GM13976 (cell line): ENCODE data around the gene KLHDC9.

Experiments
- DNase-seq: peaks from one replicate; pipeline ENCODE4 v3.0.0; 2012; ENCODE audit warnings: low spot score
- in situ Hi-C: fragments of 300-500 bp; cut with MboI; formaldehyde crosslinking; loops from one replicate; pipeline ENCODE4 v1.12.0; 2022; ENCODE audit warnings: low sequenced_read_pairs, mixed read lengths, inconsistent platforms; ENCODE audit not compliant: unreplicated experiment
- TF ChIP-seq, protein P1 (sequence below): IDR thresholded peaks from 2 replicates; pipeline ENCODE4 v1.5.1; 2012; ENCODE audit warnings: borderline replicate concordance, mild to moderate bottlenecking; ENCODE audit not compliant: insufficient read depth; ENCODE audit errors: extremely low read depth, missing control alignments, control extremely low read depth

The KLHDC9 gene

GRCh38 chr1:161092621-161093028, 5.5 kb upstream of the KLHDC9 start:
- TF ChIP-seq, protein P1, sequence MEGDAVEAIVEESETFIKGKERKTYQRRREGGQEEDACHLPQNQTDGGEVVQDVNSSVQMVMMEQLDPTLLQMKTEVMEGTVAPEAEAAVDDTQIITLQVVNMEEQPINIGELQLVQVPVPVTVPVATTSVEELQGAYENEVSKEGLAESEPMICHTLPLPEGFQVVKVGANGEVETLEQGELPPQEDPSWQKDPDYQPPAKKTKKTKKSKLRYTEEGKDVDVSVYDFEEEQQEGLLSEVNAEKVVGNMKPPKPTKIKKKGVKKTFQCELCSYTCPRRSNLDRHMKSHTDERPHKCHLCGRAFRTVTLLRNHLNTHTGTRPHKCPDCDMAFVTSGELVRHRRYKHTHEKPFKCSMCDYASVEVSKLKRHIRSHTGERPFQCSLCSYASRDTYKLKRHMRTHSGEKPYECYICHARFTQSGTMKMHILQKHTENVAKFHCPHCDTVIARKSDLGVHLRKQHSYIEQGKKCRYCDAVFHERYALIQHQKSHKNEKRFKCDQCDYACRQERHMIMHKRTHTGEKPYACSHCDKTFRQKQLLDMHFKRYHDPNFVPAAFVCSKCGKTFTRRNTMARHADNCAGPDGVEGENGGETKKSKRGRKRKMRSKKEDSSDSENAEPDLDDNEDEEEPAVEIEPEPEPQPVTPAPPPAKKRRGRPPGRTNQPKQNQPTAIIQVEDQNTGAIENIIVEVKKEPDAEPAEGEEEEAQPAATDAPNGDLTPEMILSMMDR, result no peak
- DNase-seq, result peak; percentile 60
- in situ Hi-C loops, result loop anchor here (10.0 kb wide), 1 partner anchor 98 kb away; no protein-coding TSS in a partner anchor

DNA sequence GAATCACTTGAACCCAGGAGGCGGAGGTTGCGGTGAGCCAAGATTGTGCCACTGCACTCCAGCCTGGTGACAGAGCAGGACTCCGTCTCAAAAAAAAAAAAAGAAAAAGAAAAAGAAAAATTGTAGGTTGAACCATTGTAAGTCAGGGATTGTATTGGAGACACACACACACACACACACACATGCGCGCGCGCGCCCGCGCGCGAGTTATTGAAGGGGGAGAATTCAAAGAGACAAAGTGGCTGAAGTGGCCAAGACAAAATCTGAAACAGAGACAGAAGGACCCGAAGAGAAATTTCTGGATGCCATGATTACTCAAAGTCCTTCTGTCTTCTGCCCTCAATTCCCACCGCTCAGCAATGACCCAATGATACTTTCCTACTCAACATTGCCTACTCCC, 3.7 kb upstream of the KLHDC9 start:
- no peak for DNase-seq
- TF ChIP-seq, protein P1, result no peak
- in situ Hi-C loops, result loop anchor here (10.0 kb wide), 1 partner anchor 100 kb away; no protein-coding TSS in a partner anchor

DNA sequence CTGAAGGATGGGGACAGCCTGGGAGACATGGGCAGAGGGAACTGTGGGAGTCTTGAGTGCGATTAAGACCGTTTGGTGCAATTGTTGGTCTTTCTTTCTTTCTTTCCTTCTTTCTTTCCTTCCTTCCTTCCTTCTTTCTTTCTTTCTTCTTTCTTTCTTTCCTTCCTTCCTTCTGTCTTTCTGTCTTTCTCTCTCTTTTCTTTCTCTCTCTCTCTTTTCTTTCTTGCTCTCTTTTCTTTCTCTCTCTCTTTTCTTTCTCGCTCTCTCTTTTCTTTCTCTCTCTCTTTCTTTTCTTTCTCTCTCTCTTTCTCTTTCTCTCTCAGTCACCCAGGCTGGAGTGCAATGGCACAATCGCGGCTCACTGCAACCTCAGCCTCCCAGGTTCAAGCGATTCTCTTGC, 2.9 kb upstream of the KLHDC9 start:
- in situ Hi-C loops, result loop anchor here (10.0 kb wide), 1 partner anchor 100 kb away; no protein-coding TSS in a partner anchor
- TF ChIP-seq, protein P1, result no peak
- no peak for DNase-seq

GRCh38 chr1:161096015-161096414, 2.1 kb upstream of the KLHDC9 start:
- peak; percentile 64 for DNase-seq
- TF ChIP-seq, protein P1, result no peak
- in situ Hi-C loops, result loop anchor here (10.0 kb wide), 1 partner anchor 101 kb away; no protein-coding TSS in a partner anchor

DNA sequence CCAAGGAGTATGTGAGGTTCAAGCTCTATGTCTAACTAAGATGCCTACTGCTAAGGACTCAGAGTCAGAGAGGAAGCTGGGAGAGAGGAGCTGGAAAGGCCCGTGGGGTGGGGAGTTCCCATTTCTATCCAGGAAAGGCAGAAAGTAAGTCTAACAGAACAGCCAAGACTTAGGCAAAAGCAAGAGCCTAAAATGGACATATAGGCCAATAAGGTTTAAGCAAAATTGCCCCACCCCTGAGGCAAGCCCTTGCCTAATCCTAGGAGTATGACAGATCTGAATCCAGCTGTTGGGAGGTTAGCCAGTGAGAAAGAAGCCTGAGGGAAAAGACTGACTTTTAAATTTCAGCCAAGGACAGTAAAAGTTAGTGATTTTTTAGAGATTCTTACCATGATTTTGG, 1.6 kb upstream of the KLHDC9 start:
- no peak for DNase-seq

DNA sequence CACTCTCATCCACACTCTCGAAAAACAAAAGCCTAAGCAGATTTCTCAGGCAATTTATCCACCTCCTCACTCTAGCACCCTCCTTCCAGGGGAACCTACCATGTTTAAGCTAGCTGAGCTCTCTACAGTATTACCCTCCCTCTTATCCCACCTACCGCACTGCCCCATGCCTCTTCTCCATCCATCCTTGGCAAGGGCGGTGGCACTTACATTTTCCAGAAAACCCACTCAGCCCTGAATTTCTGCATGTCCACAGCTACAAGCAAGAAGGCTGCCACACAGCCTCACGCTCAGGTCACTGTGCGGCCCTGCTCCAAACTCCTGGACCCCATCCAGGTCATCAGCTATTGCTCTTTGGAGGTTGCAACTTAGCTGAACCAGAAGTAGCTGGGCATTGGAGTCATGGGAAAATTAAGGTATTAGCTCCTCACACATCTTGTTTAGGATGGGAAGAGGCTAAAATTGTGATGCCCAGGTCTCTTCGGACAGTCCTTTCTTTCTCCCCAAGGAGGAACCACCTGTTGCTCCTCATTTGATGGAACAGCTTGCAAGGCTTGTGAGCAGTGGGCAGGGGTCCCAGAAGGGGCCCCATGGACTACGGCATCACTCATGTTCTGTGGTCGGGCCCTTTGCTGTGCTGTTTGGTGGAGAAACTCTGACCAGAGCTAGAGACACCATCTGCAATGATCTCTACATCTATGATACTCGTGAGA, 1.1 kb downstream of the KLHDC9 start:
- in situ Hi-C loops, result loop anchor here (10.0 kb wide), 1 partner anchor 104 kb away; no protein-coding TSS in a partner anchor
- no peak for DNase-seq
- TF ChIP-seq, protein P1, result no peak

More for the DNA sequence above, 1.6 kb upstream of the KLHDC9 start:
- TF ChIP-seq, protein P1, result no peak
- in situ Hi-C loops, result loop anchor here (10.0 kb wide), 1 partner anchor 102 kb away; no protein-coding TSS in a partner anchor

DNA sequence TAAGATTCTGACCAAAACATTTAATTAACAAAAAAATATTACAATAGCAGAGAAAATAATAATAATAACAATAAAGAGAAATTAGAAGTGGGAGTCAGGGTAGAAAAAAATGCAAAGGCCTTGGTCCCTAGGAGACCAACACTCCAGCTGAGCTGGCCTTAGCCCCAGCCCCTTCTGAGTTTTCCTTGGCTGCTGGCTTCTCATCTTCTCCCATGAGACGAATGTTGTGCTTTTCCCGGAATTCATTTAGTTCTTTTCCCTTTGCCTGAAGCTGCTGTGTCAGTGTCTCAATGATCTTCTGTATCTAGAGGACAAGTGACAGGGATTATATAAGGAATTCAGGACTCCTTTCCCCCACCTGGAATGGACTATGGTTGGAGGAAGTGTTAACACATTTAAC, 2.4 kb downstream of the KLHDC9 start:
- DNase-seq, result no peak
- TF ChIP-seq, protein P1, result no peak
- in situ Hi-C loops, result no loop called here
